K562 (cell line): ENCODE measurements around the gene ERAL1. TPM values are rescaled to one million over a fixed set of nuclear protein-coding genes. Genes with fewer than 3 reads are reported as not detected.

ENCODE experiments used
- BCLAF1 ChIP-seq, 2 experiments: fragments of 450-650 bp in 1 of 2; IDR thresholded peaks; 2 replicates each; pipeline ENCODE4 v1.6.1; 2011 to 2017; ENCODE audit warnings: low read depth in 2 of 2, antibody characterized with exemption in 1 of 2, borderline replicate concordance in 1 of 2, low read length in 1 of 2, mild to moderate bottlenecking in 1 of 2, mixed read lengths in 1 of 2; ENCODE audit not compliant: control insufficient read depth in 1 of 2
- BRF2 ChIP-seq: IDR thresholded peaks from 3 replicates; pipeline ENCODE4 v1.6.1; 2011; ENCODE audit warnings: borderline replicate concordance, mild to moderate bottlenecking; ENCODE audit not compliant: insufficient read length, insufficient read depth
- CC2D1A ChIP-seq: fragments of 450-650 bp; IDR thresholded peaks from 2 replicates; pipeline ENCODE4 v1.6.1; 2017; ENCODE audit warnings: mild to moderate bottlenecking
- EP300 ChIP-seq: IDR thresholded peaks from 2 replicates; pipeline ENCODE4 v1.6.1; 2012; ENCODE audit warnings: low read length, improper control_type of control experiment
- IRF9 ChIP-seq: fragments of 450-650 bp; IDR thresholded peaks from 2 replicates; pipeline ENCODE4 v1.6.1; 2016; ENCODE audit warnings: missing biosample characterization, missing genetic modification characterization
- KLF13 ChIP-seq: fragments of 450-650 bp; IDR thresholded peaks from 2 replicates; pipeline ENCODE4 v1.6.1; 2016; ENCODE audit warnings: missing genetic modification characterization, low read depth, mild to moderate bottlenecking, missing compliant biosample characterization, moderate library complexity, borderline replicate concordance
- LCOR ChIP-seq: sonication (generic); formaldehyde crosslinking; IDR thresholded peaks from 2 replicates; pipeline ENCODE4 v1.8.0; 2022; ENCODE audit warnings: mild to moderate bottlenecking, missing genetic modification reagents
- MEF2A ChIP-seq: IDR thresholded peaks from 2 replicates; pipeline ENCODE4 v1.6.1; 2011; ENCODE audit warnings: low read depth, mild to moderate bottlenecking, low read length, moderate library complexity; ENCODE audit not compliant: control insufficient read depth
- NFE2 ChIP-seq: IDR thresholded peaks from 2 replicates; pipeline ENCODE4 v1.6.1; 2014; ENCODE audit warnings: antibody characterized with exemption, low read depth
- NFIC ChIP-seq: fragments of 450-650 bp; IDR thresholded peaks from 2 replicates; pipeline ENCODE4 v1.6.1; 2017; ENCODE audit warnings: mild to moderate bottlenecking, inconsistent platforms
- PHF20 ChIP-seq: fragments of 450-650 bp; IDR thresholded peaks from 2 replicates; pipeline ENCODE4 v1.6.1; 2018; ENCODE audit not compliant: partially characterized antibody
- POLR2H ChIP-seq: IDR thresholded peaks from 2 replicates; pipeline ENCODE4 v1.6.1; 2016; ENCODE audit warnings: missing genetic modification characterization, low read depth, mild to moderate bottlenecking, control low read depth, missing compliant biosample characterization, moderate library complexity
- SAP30 ChIP-seq: fragments of 200-600 bp; sonication (generic); IDR thresholded peaks from 2 replicates; pipeline ENCODE4 v1.6.1; 2012; ENCODE audit warnings: borderline replicate concordance, low read depth, mild to moderate bottlenecking, moderate library complexity, low read length, control low read depth, inconsistent platforms; ENCODE audit not compliant: insufficient read depth, poor library complexity, severe bottlenecking
- SMARCA4 ChIP-seq: fragments of 450-650 bp; IDR thresholded peaks from 2 replicates; pipeline ENCODE4 v1.6.1; 2016
- ZBTB7A ChIP-seq: IDR thresholded peaks from 2 replicates; pipeline ENCODE4 v1.6.1; 2011; ENCODE audit warnings: low read depth, mild to moderate bottlenecking, low read length, moderate library complexity, borderline replicate concordance; ENCODE audit not compliant: control insufficient read depth
- ZFPM2 ChIP-seq: fragments of 250-450 bp; sonication (Bioruptor Pico); IDR thresholded peaks from 2 replicates; pipeline ENCODE4 v1.5.1; 2022; ENCODE audit warnings: mild to moderate bottlenecking
- ZNF551 ChIP-seq: fragments of 250-450 bp; sonication (Bioruptor Pico); IDR thresholded peaks from 2 replicates; pipeline ENCODE4 v1.5.0; 2021; ENCODE audit warnings: mild to moderate bottlenecking, moderate library complexity
- ZSCAN32 ChIP-seq: fragments of 450-650 bp; formaldehyde crosslinking; IDR thresholded peaks from 2 replicates; pipeline ENCODE4 v1.4.0; 2020; ENCODE audit warnings: mild to moderate bottlenecking, moderate library complexity
- polyA plus RNA-seq, 8 experiments: library from polyadenylated mRNA; depleted of rRNA in 4 of 8; stranded (reverse) in 5 of 8; unstranded in 3 of 8; fragments of >200 nt; fragmentation: Nextera tagmentation in 2 of 8; fragmentation: Illumina TruSeq in 1 of 8; extraction: Ambion mirVana in 2 of 8; extraction: Trizol in 1 of 8; gene quantifications; 2 replicates each; pipeline versions ENCODE4 v1.2.1 to v1.2.3, GENCODE V29; 2011 to 2014; ENCODE audit warnings: inconsistent platforms in 1 of 8, missing spikeins in 1 of 8
- total RNA-seq, 7 experiments: library from RNA; depleted of rRNA in 6 of 7; stranded (reverse); fragments of >200 nt in 6 of 7; fragmentation: Illumina TruSeq in 2 of 7; extraction: Trizol in 2 of 7; gene quantifications; 2 replicates each; pipeline versions ENCODE4 v1.2.1 to v1.2.3, GENCODE V29; 2011 to 2021; ENCODE audit warnings: low replicate concordance in 1 of 7
- TF ChIP-seq, protein P1 (sequence below): fragments of 450-650 bp; IDR thresholded peaks from 2 replicates; pipeline ENCODE4 v1.6.1; 2016; ENCODE audit warnings: antibody characterized with exemption
- TF ChIP-seq, protein P2 (sequence below): sonication (generic); formaldehyde crosslinking; IDR thresholded peaks from 2 replicates; pipeline ENCODE4 v1.8.0; 2022; ENCODE audit warnings: missing genetic modification reagents, mild to moderate bottlenecking, moderate library complexity, borderline replicate concordance

The ERAL1 gene
- total and polyA plus RNA-seq, 9 of the 15 experiments (the other 6 are each of a cell fraction or from before 2014, with no cell fraction given): 37.5 to 351 (median 106) TPM

DNA sequence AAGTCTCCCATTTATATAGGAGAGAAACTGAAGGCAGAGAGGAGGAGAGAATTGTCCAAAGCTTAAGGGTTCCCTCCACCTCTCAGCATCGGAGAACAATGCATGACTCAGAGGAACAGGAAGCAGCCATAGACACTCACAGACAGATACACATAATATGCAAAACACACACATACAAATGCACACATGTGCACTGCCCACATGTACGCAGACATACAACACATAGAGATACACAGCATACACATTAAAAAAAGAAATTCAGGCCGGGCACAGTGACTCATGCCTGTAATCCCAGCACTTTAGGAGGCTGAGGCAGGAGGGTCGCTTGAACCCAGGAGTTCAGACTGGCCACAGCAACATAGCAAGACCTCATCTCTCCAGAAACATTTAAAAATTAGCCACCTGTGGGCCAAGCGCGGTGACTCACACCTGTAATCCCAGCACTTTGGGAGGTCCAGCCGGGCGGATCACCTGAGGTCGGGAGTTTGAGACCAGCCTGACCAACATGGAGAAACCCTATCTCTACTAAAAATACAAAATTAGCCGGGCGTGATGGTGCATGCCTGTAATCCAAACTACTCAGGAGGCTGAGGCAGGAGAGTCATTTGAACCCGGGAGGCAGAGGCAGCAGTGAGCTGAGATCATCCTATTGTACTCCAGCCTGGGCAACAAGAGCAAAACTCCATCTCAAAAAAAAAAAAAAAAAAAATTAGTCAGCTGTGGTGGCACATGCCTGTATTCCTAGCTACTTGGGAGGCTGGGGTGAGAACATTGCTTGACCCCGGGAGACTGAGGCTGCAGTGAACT lies 11.3 kb downstream of the ERAL1 start (continued):
- TF ChIP-seq CC2D1A (0 out of 2 replicates have a peak, but pooled peaks have one; percentile 27), ZFPM2 (CRISPR knock-in tag) (no peak), MEF2A (no peak), ZNF551 (CRISPR knock-in tag) (no peak), POLR2H (tag) (no peak), IRF9 (tag) (no peak), BCLAF1 (IDR thresholded peaks at IDR 0.05; ENCODE audit: borderline replicate concordance in 1 of 2, control insufficient read depth in 1 of 2, low read depth in 2 of 2, low read length in 1 of 2) (no peak), KLF13 (tag) (no peak), ZSCAN32 (no peak), PHF20 (peak; percentile 78), BRF2 (no peak), EP300 (no peak), ZBTB7A (no peak), NFIC (no peak), NFE2 (no peak), SAP30 (no peak), LCOR (CRISPR knock-in tag) (no peak), SMARCA4 (no peak; the same call in none of the 2 replicates)
- TF ChIP-seq, protein P1, sequence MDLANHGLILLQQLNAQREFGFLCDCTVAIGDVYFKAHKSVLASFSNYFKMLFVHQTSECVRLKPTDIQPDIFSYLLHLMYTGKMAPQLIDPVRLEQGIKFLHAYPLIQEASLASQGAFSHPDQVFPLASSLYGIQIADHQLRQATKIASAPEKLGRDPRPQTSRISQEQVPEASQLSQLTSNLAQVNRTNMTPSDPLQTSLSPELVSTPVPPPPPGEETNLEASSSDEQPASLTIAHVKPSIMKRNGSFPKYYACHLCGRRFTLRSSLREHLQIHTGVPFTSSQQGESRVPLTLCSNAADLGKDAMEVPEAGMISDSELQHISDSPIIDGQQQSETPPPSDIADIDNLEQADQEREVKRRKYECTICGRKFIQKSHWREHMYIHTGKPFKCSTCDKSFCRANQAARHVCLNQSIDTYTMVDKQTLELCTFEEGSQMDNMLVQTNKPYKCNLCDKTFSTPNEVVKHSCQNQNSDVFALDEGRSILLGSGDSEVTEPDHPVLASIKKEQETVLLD: no peak
- TF ChIP-seq, protein P2, sequence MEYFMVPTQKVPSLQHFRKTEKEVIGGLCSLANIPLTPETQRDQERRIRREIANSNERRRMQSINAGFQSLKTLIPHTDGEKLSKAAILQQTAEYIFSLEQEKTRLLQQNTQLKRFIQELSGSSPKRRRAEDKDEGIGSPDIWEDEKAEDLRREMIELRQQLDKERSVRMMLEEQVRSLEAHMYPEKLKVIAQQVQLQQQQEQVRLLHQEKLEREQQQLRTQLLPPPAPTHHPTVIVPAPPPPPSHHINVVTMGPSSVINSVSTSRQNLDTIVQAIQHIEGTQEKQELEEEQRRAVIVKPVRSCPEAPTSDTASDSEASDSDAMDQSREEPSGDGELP (CRISPR knock-in tag): no peak
